Spleen (tissue), 7 donors: ENCODE measurements around the gene RBM27.

ENCODE experiments used
- POLR2AphosphoS5 ChIP-seq, 3 donors: sonication (generic); formaldehyde crosslinking; IDR thresholded peaks; one replicate each; pipeline ENCODE4 v1.5.1; 2017; ENCODE audit warnings: antibody characterized with exemption in 3 of 3
- TF ChIP-seq, protein P1 (sequence below), 11 experiments: fragments of 200-600 bp in 7 of 11; fragments of 450-650 bp in 4 of 11; sonication (generic) in 4 of 11; IDR thresholded peaks in 8 of 11; conservative IDR thresholded peaks in 3 of 11; 1 replicate in 7 of 11; 2 replicates in 4 of 11; pipeline versions ENCODE4 v1.4.0 to v1.8.0; 2016 to 2021; ENCODE audit warnings: antibody characterized with exemption in 11 of 11, inconsistent platforms in 4 of 11, mild to moderate bottlenecking in 1 of 11
- donor health status: DM: no; HTN: no; CAD: no; lungs with moderate emphysema.
- donor health status: DM: no; HTN: no; CAD: no.
- donor health status: DM: no; HTN: no; CAD: no.

DNA sequence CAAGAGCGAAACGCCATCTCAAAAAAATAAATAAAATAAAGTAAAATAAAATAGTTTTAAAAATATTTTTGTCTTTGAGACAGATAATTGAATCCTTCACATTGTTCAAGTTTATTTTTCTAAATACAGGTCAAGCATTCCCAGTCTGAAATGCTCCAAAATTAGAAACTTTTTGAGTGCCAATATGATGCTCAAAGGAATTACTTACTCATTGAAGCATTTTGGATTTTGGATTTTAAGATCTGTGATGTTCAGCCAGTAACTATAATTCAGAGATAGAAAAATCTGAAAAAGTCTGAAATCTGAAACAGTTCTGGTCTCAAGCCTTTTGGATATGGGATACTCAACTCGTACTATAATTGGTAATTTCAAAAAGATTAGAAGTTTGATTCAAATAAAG, 39.8 kb downstream of the RBM27 start:
- TF ChIP-seq, protein P1, sequence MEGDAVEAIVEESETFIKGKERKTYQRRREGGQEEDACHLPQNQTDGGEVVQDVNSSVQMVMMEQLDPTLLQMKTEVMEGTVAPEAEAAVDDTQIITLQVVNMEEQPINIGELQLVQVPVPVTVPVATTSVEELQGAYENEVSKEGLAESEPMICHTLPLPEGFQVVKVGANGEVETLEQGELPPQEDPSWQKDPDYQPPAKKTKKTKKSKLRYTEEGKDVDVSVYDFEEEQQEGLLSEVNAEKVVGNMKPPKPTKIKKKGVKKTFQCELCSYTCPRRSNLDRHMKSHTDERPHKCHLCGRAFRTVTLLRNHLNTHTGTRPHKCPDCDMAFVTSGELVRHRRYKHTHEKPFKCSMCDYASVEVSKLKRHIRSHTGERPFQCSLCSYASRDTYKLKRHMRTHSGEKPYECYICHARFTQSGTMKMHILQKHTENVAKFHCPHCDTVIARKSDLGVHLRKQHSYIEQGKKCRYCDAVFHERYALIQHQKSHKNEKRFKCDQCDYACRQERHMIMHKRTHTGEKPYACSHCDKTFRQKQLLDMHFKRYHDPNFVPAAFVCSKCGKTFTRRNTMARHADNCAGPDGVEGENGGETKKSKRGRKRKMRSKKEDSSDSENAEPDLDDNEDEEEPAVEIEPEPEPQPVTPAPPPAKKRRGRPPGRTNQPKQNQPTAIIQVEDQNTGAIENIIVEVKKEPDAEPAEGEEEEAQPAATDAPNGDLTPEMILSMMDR (IDR thresholded peaks at IDR 0.05 in 8 of 11, conservative IDR thresholded peaks at IDR 0.05 in 3 of 11) = no peak
- TF ChIP-seq POLR2AphosphoS5 (IDR thresholded peaks at IDR 0.05) = no peak
